ENCODE measurements around the gene AQP5. TPM values are rescaled to one million over a fixed set of nuclear protein-coding genes. Genes with fewer than 3 reads are reported as not detected.

Gene AQP5
- total RNA-seq, 2 experiments from 2014 or later = not detected

DNA sequence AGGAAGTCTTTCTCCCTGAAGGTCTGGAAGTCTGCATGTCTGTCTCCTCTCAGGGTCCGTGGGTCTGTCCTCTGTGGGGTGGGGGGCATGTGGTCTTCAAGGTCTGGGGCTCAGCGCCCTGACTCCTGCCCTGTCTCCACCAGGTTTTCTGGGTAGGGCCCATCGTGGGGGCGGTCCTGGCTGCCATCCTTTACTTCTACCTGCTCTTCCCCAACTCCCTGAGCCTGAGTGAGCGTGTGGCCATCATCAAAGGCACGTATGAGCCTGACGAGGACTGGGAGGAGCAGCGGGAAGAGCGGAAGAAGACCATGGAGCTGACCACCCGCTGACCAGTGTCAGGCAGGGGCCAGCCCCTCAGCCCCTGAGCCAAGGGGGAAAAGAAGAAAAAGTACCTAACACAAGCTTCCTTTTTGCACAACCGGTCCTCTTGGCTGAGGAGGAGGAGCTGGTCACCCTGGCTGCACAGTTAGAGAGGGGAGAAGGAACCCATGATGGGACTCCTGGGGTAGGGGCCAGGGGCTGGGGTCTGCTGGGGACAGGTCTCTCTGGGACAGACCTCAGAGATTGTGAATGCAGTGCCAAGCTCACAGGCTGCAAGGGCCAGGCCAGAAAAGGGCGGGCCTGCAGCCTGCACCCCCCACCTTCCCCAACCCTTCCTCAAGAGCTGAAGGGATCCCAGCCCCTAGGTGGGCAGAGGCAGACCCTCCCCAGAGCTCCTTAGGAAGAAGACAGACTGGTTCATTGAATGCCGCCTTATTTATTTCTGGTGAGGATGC lies 3.4 kb downstream of the AQP5 start:
- CTCF ChIA-PET = interaction anchor here (0.9 to 9.6 kb wide), 12 partner anchors 18 to 320 kb away, joined by 3 to 128 read pairs (median 12); partner anchors contain the start of gene AQP2

DNA sequence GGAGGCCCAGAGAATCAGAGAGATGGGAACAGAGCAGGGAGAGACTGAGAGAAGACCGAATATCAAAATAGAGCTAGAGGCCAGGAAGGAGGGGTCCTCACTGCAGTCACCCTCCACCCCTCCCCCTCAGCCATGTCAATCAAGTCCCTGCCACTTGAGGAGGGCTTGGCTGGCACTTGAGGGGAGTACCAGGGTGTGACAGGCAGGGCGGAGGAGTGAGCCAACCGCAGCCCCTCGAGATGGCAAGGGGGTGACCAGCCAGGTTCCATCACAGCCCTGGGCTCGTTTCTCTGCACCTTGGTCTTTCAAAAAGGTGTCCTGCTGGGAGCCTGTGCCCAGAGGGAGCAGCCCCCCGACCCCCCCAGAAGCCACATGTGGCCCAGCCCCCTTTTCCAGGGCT lies 4.2 kb downstream of the AQP5 start:
- H3K27ac Mint-ChIP-seq = no peak overlapping the region
- H3K36me3 Mint-ChIP-seq (ENCODE audit: low read depth) = no peaks in the 10 kb centered on the region
- H3K4me3 Mint-ChIP-seq = no peak overlapping the region
- TF ChIP-seq, protein P1, sequence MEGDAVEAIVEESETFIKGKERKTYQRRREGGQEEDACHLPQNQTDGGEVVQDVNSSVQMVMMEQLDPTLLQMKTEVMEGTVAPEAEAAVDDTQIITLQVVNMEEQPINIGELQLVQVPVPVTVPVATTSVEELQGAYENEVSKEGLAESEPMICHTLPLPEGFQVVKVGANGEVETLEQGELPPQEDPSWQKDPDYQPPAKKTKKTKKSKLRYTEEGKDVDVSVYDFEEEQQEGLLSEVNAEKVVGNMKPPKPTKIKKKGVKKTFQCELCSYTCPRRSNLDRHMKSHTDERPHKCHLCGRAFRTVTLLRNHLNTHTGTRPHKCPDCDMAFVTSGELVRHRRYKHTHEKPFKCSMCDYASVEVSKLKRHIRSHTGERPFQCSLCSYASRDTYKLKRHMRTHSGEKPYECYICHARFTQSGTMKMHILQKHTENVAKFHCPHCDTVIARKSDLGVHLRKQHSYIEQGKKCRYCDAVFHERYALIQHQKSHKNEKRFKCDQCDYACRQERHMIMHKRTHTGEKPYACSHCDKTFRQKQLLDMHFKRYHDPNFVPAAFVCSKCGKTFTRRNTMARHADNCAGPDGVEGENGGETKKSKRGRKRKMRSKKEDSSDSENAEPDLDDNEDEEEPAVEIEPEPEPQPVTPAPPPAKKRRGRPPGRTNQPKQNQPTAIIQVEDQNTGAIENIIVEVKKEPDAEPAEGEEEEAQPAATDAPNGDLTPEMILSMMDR (IDR thresholded peaks at IDR 0.05) = no peak
- ChIA-PET CTCF (interaction anchor here (0.8 to 9.6 kb wide), 28 partner anchors 12 to 217 kb away, joined by 3 to 128 read pairs (median 14); partner anchors contain the start of genes AQP2 and CERS5), POLR2A (interaction anchor here (0.9 to 1.0 kb wide), 2 partner anchors 8 to 15 kb away, joined by 3 to 4 read pairs; no protein-coding TSS in a partner anchor)
- intact Hi-C loops (cut with micrococcal nuclease) = loop anchor here (5.0 kb wide), 2 partner anchors 91 to 106 kb away; partner anchors contain the start of gene ASIC1
- DNase-seq (no peak), ATAC-seq (no peak)
- H3K4me1 Mint-ChIP-seq (ENCODE audit: low read depth) = peaks cover under 1% of the 10 kb centered on the region
- no peaks in the 10 kb centered on the region for H3K9me3 Mint-ChIP-seq
- peaks cover 28% of the 10 kb centered on the region for H3K27me3 Mint-ChIP-seq

More for the DNA sequence above, 3.4 kb downstream of the AQP5 start:
- Mint-ChIP-seq H3K4me3 (no peak overlapping the region), H3K36me3 (ENCODE audit: low read depth) (no peaks in the 10 kb centered on the region), H3K9me3 (no peaks in the 10 kb centered on the region), H3K27ac (no peak overlapping the region), H3K27me3 (peaks cover 36% of the 10 kb centered on the region), H3K4me1 (ENCODE audit: low read depth) (peaks cover 6% of the 10 kb centered on the region)
- POLR2A ChIA-PET = interaction anchor here (0.6 to 0.9 kb wide), 3 partner anchors 16 to 1113 kb away, joined by 3 to 4 read pairs (median 4); partner anchors contain the start of gene DDX23
- intact Hi-C loops (cut with micrococcal nuclease) = loop anchor here (5.0 kb wide), 2 partner anchors 92 to 107 kb away; partner anchors contain the start of gene ASIC1
- TF ChIP-seq, protein P1 (IDR thresholded peaks at IDR 0.05) = no peak
- no peak for DNase-seq
- no peak for ATAC-seq

DNA sequence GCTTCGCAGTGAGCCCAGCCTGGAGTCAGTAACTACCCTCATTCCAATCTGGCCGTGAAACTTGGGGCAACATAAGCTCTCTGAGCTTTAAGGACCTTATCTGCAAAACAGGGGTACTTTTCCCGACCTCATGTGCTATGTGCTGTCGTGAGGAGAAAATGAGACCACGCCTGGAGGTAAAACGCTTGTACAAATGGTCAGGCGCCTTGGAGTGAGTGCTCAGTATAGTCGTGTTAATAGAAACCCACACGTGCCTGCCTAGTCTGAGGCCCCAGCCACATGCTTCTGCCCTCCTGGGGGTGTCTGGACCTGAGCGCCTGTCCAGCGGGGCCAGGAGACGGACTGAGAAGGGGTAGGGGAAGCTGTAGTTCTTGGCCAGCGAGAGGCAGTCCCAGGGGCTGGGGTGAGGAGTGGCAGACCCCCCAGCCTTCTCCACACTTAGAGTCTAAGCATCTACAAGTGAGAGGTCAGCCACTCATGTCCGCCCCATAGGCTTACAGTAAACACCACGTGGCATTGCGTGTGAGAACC lies 4.9 kb downstream of the AQP5 start:
- H3K4me3 Mint-ChIP-seq = no peak overlapping the region
- TF ChIP-seq, protein P1 (IDR thresholded peaks at IDR 0.05) = no peak
- H3K4me1 Mint-ChIP-seq (ENCODE audit: low read depth) = no peaks in the 10 kb centered on the region
- no peak overlapping the region for H3K27ac Mint-ChIP-seq
- intact Hi-C loops (cut with micrococcal nuclease) = loop anchor here (5.0 kb wide), 2 partner anchors 91 to 106 kb away; partner anchors contain the start of gene ASIC1
- DNase-seq (no peak), ATAC-seq (no peak)
- no peaks in the 10 kb centered on the region for H3K9me3 Mint-ChIP-seq
- no peaks in the 10 kb centered on the region for H3K36me3 Mint-ChIP-seq (ENCODE audit: low read depth)
- ChIA-PET CTCF (interaction anchor here (0.6 to 9.6 kb wide), 73 partner anchors 8 to 483 kb away, joined by 3 to 128 read pairs (median 6); partner anchors contain the start of genes AQP2, BCDIN3D, CERS5 and COX14), POLR2A (interaction anchor here (0.5 to 1.5 kb wide), 5 partner anchors 7 to 346 kb away, joined by 3 to 5 read pairs (median 3); partner anchors contain the start of gene NCKAP5L)
- H3K27me3 Mint-ChIP-seq = peaks cover 27% of the 10 kb centered on the region

GRCh38 chr12:49967042-49967776 lies 5.5 kb downstream of the AQP5 start:
- intact Hi-C loops (cut with micrococcal nuclease) = loop anchor here (5.0 kb wide), 2 partner anchors 90 to 105 kb away; partner anchors contain the start of gene ASIC1
- H3K4me3 Mint-ChIP-seq = peak overlapping the region; percentile 61
- no peak overlapping the region for H3K27ac Mint-ChIP-seq
- H3K27me3 Mint-ChIP-seq = peaks cover 24% of the 10 kb centered on the region
- POLR2A ChIA-PET = interaction anchor here (0.5 to 1.5 kb wide), 6 partner anchors 8 to 345 kb away, joined by 3 to 5 read pairs (median 4); partner anchors contain the start of gene NCKAP5L
- H3K36me3 Mint-ChIP-seq (ENCODE audit: low read depth) = no peaks in the 10 kb centered on the region
- DNase-seq (peak; percentile 96), ATAC-seq (peak; percentile 89)
- H3K9me3 Mint-ChIP-seq = no peaks in the 10 kb centered on the region
- TF ChIP-seq, protein P1 (IDR thresholded peaks at IDR 0.05) = peak; percentile 92
- CTCF ChIA-PET = interaction anchor here (0.6 to 9.6 kb wide), 83 partner anchors 9 to 732 kb away, joined by 3 to 128 read pairs (median 5); partner anchors contain the start of genes AQP2, BCDIN3D, CERS5 and COX14
- H3K4me1 Mint-ChIP-seq (ENCODE audit: low read depth) = no peaks in the 10 kb centered on the region
